LNCaP clone FGC (cell line): ENCODE data around the gene PANK4.

Source experiments
- DNase-seq: peaks from one replicate; pipeline ENCODE4 v3.0.0-alpha.2; 2011; ENCODE audit warnings: low read depth
- H3K4me3 ChIP-seq: 2 replicates; pipeline ENCODE4 v1.5.1; 2011; ENCODE audit warnings: mild to moderate bottlenecking, low read depth, low read length, control low read depth
- CTCF ChIP-seq: IDR thresholded peaks from 2 replicates; pipeline ENCODE4 v1.5.1; 2012; ENCODE audit warnings: mild to moderate bottlenecking; ENCODE audit not compliant: control insufficient read depth, insufficient read depth; ENCODE audit errors: extremely low read depth

PANK4 gene

GRCh38 chr1:2489615-2490014 lies 36.8 kb downstream of the PANK4 start:
- TF ChIP-seq CTCF, result no peak
- DNase-seq, result no peak
- H3K4me3 ChIP-seq, result no peak overlapping the region

- H3K4me3 ChIP-seq, result no peak overlapping the region
- no peak for DNase-seq
- no peak for TF ChIP-seq CTCF
These were observed 37.7 kb downstream of the PANK4 start for GRCh38 chr1:2488688-2489087.

- no peak for DNase-seq
- no peak overlapping the region for H3K4me3 ChIP-seq
- TF ChIP-seq CTCF, result no peak
These were observed 39.8 kb downstream of the PANK4 start for GRCh38 chr1:2486558-2486957.

- no peak for TF ChIP-seq CTCF
- DNase-seq, result no peak
- no peak overlapping the region for H3K4me3 ChIP-seq
These were observed 40.4 kb downstream of the PANK4 start for GRCh38 chr1:2486041-2486440.

GRCh38 chr1:2483970-2484369 lies 42.4 kb downstream of the PANK4 start:
- no peak overlapping the region for H3K4me3 ChIP-seq
- TF ChIP-seq CTCF, result no peak
- DNase-seq, result no peak

GRCh38 chr1:2483026-2483425 lies 43.4 kb downstream of the PANK4 start:
- no peak for DNase-seq
- H3K4me3 ChIP-seq, result no peak overlapping the region
- no peak for TF ChIP-seq CTCF

- no peak for TF ChIP-seq CTCF
- H3K4me3 ChIP-seq, result no peak overlapping the region
- no peak for DNase-seq
These were observed 43.8 kb downstream of the PANK4 start for GRCh38 chr1:2482588-2482987.
